GM18505 (cell line): Measurements from ENCODE around the gene GCK.

Source experiments
- ATAC-seq: cut with Tn5 transposase; IDR thresholded peaks from one replicate; pipeline ENCODE4 v1.9.1; 2021; ENCODE audit not compliant: unreplicated experiment
- POLR2A ChIP-seq: IDR thresholded peaks from 4 replicates; pipeline ENCODE4 v1.6.1; 2011; ENCODE audit warnings: borderline replicate concordance; ENCODE audit not compliant: insufficient read depth, insufficient read length; ENCODE audit errors: extremely low read depth

The GCK gene

GRCh38 chr7:44158096-44158872, 31.0 kb downstream of the GCK start:
- TF ChIP-seq POLR2A = no peak
- no peak for ATAC-seq

- no peak for ATAC-seq
- TF ChIP-seq POLR2A = no peak
Measured at GRCh38 chr7:44157116-44158080, 31.8 kb downstream of the GCK start.

GRCh38 chr7:44156453-44157010, 32.7 kb downstream of the GCK start:
- ATAC-seq = no peak
- no peak for TF ChIP-seq POLR2A

DNA sequence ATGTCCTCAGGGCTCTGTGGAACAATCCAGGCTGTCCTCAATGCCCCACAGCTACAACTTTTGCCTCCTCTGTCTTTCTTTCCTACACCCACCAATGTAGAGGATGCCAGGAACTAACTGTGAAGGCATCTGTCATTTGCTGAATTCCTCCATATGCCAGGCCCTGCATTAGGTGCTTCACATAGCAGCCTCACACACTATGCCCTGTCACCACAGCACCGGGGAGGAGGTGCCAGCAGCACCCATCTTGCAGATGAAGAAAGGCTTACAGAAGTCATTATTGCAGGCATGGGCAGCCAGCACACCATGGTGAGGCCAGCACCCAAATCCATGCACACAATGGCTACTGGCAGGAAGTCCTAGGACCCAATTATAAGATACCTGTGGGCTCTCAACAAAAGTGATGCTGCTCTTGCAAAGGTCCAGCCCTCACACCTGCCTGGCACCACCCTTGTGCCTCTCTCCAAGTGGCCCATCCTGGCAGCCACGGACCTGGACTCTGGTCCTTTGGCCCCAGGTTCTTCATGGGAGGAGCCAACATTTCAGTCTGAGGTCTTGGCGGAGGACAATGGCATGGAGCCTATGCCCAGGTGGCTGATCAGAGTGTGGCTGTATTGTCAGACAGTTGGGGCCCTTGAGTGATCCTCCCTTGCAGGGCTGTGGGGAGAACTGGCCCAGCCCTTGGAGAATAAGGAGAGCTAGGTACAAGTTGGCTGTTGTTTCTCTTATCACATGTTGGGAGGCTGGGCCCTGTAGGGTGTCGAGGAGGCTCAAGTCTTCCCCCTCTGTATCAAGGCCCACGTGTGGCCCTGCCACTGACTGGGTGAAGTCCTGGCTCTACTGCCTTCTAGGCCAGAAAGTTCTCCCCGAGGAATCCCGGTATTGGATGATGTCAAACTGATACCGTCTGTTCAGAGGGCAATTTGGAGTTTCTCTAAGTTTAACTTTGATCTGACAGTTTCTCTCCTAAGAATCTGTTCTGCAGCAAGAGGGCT, 33.8 kb downstream of the GCK start:
- ATAC-seq = no peak
- no peak for TF ChIP-seq POLR2A

DNA sequence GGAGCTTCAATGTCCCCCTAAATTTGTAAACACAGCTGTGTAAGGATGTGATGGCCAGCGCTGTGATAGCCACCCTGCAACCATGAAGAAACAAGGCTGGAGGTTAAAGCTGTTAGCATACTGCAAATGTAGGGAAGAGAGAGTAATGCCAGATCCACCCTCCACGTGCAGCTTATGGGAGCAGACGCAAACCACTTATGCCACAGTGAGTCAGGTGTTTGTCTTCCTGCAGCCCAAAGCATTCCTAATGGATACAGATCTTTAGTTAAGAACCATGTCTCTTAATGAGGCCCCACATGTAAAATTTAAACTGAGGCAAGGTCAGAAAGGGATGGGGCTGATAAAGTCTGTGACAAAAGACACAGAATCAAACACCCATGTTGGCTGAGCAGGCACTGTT, 34.5 kb downstream of the GCK start:
- no peak for ATAC-seq
- no peak for TF ChIP-seq POLR2A

- no peak for ATAC-seq
- no peak for TF ChIP-seq POLR2A
Measured at GRCh38 chr7:44153948-44154335, 35.3 kb downstream of the GCK start.

GRCh38 chr7:44152971-44153947, 36.0 kb downstream of the GCK start:
- TF ChIP-seq POLR2A = no peak
- no peak for ATAC-seq

- ATAC-seq = no peak
- no peak for TF ChIP-seq POLR2A
Measured at GRCh38 chr7:44151956-44152355, 37.3 kb downstream of the GCK start.

- no peak for TF ChIP-seq POLR2A
- ATAC-seq = no peak
Measured at GRCh38 chr7:44150966-44151941, 38.0 kb downstream of the GCK start.

DNA sequence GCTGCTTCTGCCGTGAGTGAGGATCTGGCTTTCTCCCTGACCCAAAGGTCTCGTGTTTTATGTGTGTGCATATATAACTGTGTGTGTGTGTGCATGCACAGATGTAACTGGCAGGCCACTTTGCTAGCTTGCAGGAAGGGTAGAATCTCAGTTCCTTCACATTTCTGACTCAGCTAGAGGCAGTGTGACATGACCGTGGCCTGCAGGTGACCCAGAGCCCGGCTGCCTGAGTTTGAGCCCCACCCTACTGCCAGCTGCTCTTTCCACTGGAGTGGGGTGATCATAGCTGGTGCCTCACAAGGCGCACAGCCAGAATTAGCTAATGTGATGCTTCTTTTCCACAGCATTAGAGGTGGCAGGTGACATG, 38.8 kb downstream of the GCK start:
- no peak for TF ChIP-seq POLR2A
- peak; percentile 82 for ATAC-seq
